HG02623 (cell line): Measurements from ENCODE around the gene ZBTB1.
"Not testable (repeated sequence)": the region's sequence is repeated elsewhere in the genome, so short reads cannot be mapped to it uniquely, and the experiment has no call there.

Experiments
- ATAC-seq: cut with Tn5 transposase; IDR thresholded peaks from one replicate; pipeline ENCODE4 v1.9.1; 2021; ENCODE audit warnings: moderate library complexity; ENCODE audit not compliant: unreplicated experiment

Gene ZBTB1

DNA sequence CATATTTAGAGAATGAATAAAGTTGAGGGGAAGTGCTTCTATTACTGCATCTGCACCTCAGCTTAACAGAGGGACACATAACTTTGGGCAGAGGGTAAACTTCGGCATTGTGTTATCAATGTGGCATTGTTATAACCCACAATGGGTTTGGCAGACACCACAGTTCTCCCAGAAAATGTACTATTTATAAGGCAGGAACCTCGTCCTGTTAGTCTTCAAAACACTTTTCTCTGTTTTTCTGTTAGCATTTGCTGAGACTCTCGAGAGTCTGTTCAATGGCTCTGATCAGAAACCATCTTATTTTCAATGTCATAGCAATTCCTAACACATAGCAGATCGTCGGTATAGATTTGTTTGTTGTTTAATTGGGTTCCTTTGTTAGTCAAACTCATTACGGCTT, 59.1 kb downstream of the ZBTB1 start:
- ATAC-seq = no peak

DNA sequence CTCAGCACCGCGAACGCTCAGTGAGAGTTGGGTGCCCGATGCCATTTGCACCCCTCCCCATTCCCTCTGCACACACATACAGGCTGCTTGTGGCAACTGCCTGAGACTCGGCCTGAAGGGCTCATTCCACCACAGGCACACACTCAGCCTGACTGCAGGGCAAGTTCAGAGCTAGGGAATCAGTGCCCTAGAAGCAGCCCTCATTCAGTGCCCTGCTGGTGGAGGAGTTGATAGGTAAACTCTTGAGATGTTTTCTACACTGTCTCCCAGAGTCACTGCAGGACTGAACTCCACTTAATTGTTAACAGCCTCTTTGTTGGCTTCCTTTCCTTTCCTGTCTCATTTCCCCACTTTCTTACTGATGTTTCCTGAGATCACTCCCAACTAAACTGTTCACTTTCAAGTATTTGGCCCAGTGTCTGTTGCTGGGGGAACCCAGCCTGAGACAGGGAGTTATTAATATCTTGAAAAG, 62.1 kb downstream of the ZBTB1 start:
- ATAC-seq = no peak

DNA sequence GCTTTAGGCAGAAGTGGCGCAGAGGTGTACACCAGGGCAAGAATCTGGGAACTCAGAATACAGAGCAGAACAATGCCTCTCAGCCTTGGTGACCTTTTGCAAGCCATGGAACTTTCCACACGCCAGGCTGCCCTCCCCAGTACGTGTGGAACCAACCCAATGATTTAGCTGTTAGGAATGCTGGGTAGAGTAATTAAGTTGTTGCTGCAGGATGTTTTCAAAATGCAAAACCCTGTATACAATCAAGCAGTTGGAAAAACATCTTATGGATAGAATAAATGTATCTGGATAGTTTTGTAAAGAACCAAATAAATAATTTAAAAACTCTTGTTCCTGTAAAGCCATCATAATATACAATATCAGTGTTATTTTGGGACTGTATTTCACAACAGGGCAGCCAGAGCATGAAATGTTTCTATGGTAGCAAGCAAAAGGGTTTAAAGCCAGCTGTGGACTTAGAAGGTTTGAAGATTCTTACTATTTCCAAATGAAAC, 64.6 kb downstream of the ZBTB1 start:
- no peak for ATAC-seq

DNA sequence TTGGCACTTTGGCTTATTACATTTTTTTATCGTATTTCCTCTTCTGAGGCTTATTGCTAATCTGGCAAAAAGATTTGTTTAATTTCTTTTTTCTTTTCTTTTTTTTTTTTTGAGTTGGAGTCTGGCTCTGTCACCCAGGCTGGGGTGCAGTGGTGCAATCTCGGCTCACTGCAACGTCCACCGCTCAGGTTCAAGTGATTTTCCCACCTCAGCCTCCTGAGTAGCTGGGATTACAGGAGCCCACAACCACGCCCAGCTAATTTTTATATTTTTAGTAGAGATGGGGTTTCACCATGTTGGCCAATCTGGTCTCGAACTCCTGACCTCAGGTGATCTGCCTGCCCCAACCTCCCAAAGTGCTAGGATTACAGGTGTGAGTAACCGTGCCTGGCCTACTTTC, 65.1 kb downstream of the ZBTB1 start:
- ATAC-seq = not testable (repeated sequence)

DNA sequence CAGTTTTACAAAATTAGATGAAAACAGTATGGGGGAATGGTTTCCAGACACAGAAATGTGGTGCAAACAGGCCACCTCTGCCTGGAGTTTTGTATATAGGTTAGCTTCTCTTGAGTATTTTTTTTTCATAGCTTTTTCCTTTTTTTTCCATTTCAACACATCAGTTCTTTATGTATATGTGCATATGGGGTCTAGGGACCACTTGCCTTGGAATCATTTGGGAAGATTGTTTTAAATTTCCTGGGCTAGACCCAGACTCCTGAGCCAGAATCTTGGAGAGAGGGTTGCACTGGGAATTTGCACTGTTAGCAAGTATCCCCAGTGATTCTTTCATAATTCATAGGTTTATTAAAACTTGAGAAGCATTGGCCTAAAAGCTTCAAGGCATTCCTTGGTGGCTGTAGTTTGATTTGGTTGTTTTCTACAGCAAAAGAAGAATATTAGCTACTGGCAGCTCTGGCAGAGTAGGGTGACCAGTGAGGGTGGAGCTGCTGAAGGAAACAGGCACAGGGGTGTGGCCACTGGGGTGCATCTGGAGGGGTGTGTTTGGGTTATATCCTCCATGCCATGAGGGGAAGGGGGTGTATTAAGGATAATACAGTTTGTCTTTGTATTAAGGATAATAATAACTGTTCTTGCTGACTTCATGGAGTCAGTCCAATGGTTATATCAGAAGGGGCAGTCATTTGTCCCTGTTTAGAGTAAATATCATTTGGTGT, 68.0 kb downstream of the ZBTB1 start:
- ATAC-seq = no peak

DNA sequence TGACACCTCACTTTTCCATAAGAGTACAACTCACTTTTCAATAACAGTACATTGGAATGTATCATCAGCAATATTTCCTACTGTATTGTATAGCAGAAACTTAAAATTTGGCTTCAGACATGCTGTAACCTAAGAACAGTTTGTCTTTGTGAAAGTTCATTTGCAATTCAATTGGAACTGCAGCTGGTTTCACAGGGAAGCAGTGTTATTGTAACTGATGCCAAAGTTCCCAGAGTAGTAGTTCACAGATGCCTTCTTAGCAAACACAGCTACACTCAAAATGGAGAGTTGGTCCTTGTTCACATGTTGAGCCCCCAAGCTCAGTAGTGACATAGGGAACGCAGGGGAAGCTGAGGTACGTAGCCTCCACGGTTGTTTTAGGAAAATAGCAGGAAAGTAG, 68.5 kb downstream of the ZBTB1 start:
- ATAC-seq = no peak
